ENCODE measurements around the gene DNAI7.

Gene DNAI7, protein sequence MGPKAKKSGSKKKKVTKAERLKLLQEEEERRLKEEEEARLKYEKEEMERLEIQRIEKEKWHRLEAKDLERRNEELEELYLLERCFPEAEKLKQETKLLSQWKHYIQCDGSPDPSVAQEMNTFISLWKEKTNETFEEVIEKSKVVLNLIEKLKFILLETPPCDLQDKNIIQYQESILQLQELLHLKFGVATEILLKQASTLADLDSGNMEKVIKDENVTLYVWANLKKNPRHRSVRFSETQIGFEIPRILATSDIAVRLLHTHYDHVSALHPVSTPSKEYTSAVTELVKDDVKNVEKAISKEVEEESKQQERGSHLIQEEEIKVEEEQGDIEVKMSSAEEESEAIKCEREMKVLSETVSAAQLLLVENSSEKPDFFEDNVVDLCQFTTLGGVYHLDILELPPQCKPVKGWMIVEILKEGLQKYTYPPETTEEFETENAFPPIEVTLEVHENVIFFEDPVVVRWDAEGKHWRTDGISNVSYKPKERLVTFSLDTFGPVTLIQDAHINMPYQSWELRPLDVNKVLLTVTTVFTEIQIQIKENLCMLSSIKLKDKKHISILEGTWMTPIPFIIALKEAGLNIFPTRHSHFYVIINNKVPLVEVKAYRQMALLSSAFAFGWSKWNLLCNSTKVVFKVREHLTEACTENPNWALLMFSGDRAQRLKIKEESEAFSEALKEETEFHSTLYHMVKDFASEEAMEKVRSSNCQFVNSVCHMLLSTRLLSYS

GRCh38 chr12:25195056-25195971 lies at the start of gene DNAI7, which contains the start of gene ETFRF1:
DNAI7 (minus strand) TSS chr12:25195160; CDS start chr12:25195078, 82 bp downstream.
ETFRF1 (plus strand) TSS chr12:25195237; CDS start chr12:25203957, 8,720 bp downstream.
- DNase-seq: peak; percentile 97

GRCh38 chr12:25243680-25243990 lies 48.7 kb upstream of the DNAI7 start:
- no peak for DNase-seq

DNA sequence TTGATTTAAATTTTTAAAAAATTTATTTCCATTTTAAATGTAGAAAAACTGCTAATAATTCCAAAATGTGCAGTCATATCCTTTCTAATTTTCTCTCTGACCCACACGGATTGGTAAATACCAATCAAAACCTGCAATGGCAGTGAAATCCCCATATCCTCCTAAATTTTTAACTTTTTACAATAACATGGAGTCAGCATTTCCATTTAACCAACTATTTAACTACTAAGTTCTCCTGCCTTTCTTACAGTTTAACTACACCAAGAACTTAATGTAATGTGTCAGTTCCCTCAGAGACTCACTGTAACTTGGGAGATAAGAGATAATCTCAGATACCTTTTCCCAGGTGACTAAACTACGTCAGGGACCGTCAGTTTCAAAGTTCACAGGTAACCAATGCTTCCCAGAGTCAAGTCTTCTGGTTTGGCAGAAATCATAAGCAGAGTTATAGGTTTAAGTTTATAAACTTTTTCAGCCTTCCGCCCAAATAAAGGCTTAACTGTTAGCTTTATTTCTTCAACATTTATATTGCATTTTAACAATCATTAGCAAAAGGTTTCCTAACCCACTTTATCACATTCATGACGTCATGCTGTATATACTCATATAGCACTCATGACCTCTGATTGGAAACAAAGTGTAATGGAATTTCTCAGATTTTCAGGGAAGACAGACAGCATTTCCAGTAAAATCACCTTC lies 48.2 kb upstream of the DNAI7 start:
- no peak for DNase-seq

- DNase-seq: peak; percentile 21
Measured at GRCh38 chr12:25241167-25242020, 46.4 kb upstream of the DNAI7 start.

GRCh38 chr12:25236626-25237025 lies 41.7 kb upstream of the DNAI7 start:
- DNase-seq: no peak

- DNase-seq: no peak
Measured at GRCh38 chr12:25236190-25236589, 41.2 kb upstream of the DNAI7 start.

- DNase-seq: no peak
Measured at GRCh38 chr12:25213338-25213737, 18.4 kb upstream of the DNAI7 start.

GRCh38 chr12:25208554-25208953 lies 13.6 kb upstream of the DNAI7 start:
- no peak for DNase-seq

- no peak for DNase-seq
Measured at GRCh38 chr12:25207846-25208245, 12.9 kb upstream of the DNAI7 start.

DNA sequence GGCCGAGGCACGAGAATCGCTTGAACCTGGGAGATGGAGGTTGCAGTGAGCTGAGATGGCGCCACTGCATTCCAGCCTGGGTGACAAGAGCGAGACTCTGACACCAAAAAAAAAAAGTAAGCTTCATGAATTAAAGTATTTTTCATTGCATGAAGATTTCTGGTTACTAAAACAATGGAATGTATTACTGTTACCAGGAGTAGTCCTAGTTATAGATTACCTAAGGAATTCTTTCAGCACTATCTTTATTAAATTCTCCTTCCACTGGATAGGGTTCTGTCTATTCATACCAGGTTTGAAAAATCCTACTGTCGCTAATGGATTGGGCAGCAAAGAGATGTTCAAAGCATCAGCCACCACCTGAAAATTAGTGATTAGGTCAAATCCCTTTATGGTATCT lies 12.5 kb upstream of the DNAI7 start:
- no peak for DNase-seq

GRCh38 chr12:25202137-25202536 lies 7.2 kb upstream of the DNAI7 start:
- no peak for DNase-seq

- no peak for DNase-seq
Measured at GRCh38 chr12:25200703-25201102, 5.7 kb upstream of the DNAI7 start.

DNA sequence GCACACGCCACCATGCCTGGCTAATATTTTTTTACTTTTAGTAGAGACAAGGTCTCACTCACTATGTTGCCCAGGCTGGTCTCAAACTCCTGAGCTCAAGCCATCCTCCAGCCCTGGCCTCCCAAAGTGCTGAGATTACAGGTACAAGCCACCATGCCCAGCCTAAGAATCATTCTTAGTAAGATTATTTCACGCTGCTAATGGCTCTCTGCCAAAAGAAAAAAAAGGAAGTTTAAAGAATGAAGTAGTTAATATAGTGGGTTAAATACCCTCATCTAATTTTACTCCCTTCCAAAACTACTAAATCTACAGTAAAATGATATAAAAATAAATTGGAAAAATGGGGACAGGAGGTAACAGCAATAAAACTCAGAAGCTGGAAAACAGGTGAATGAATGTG lies 2.6 kb upstream of the DNAI7 start:
- DNase-seq: no peak

- no peak for DNase-seq
Measured at GRCh38 chr12:25194722-25195055, 271 bp downstream of the DNAI7 start.

DNA sequence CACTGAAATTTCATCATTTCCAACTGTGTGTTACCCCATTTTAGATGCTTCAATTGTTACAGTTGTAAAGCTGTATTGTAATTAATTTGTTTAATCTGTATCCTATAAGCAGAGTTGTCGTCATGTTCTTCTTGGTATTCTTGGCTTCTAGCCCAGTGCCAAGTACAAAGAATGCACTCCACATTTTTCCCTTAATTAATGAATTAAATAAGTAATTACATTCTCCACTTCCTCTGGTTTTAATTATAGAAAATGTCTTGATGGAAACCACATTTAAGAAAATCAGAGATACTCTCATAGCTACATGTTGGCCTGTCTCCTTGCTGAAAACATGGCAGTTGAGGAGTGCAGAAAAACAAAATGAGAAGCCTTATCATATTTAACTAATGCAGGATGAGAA lies 746 bp downstream of the DNAI7 start:
- no peak for DNase-seq

DNA sequence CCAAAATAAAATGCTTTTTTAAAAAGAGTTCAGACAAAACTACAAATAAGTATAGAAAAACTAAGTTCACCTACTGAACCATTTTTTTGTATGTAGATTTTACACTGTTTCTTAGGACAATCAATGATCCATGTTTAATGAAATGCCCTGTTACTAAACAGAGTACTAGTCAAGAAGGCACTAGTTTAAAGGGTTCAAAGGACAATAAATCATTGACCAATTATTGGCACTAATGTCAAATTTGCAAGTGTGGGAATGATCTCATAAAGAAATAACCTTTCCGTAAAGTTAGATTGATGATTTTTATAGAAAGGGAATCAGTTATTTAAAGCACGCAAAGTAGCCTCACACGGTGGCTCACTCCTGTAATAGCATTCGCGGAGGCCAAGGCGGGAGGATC lies 4.2 kb downstream of the DNAI7 start:
- DNase-seq: no peak

DNA sequence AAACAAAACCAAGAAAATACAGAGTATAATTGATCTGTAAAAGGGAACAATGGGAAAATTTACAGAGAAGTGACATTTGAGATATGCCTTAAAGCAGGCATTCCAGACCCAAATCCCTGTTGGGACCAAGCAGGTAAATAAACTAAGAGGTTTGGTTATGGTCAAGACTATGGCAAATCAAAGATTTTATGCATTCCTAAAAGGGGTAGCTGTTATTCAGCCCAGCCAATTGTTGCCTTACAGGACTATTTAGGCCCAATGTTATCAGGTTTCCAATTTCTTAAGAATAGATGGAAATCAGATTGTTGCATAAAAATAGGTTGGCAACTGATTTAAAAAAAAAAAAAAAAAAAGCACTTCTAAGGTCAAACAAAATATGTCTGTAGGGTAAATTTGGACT lies 5.3 kb downstream of the DNAI7 start:
- no peak for DNase-seq

DNA sequence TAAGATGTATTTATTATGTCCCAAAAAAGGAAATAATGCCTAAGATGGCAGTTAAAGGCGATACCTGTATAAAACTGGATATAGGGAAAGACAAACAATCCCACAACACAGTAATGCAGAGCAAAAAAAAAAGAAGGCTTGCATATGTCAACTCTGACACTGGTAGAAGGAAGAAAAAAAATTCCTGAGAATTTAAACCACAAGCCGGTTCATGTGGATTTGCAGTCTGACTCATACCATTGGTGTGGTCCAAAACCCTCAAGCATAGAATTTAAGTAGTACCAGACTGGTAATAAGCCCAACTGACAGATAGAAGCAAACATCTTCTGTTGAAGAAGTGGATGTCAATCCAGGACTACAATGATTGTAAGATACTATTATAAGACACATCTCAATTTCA lies 7.2 kb downstream of the DNAI7 start:
- DNase-seq: no peak

GRCh38 chr12:25186788-25187402 lies 8.1 kb downstream of the DNAI7 start:
- DNase-seq: no peak

DNA sequence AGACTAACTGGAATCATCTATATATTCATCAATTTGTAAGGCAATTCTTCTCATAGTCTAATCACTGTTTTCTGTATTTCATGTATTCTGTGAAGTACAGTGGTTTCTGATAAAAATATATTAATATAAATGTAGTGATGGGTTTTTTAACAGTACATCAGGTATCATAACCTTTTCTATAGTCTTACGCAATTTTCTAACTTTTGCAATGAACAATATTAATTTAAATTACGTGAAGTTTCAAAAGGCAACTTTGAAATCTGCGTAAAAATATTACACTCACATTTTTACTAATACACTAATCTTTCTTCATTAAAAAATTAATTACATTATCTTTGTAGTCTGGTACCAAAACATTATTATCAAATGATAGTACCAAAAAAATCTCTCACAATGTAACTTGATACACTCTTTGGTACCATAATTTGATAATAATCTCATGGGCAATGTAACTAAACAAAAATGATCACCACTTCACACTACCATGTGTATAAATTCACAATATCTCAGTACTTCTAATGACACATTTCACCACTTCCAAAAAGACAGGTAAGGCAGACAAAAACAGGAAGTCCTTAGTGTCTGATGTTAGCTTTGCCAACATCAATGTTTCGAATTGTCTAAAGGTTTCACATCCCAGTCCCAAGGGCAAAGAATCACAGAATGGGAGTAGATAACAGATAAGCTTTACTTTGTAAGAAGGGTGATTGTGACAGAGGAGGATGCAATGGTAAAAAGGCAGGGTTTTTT lies 8.7 kb downstream of the DNAI7 start:
- DNase-seq: no peak

- no peak for DNase-seq
Measured at GRCh38 chr12:25184132-25184531, 10.8 kb downstream of the DNAI7 start.
